ENCODE results near the gene ZIC4. TPM values are rescaled to one million over a fixed set of nuclear protein-coding genes. Genes with fewer than 3 reads are reported as not detected.

The ZIC4 gene
- total RNA-seq, 1 donor from 2014 or later: not detected

- ATAC-seq (ENCODE audit: poor library complexity) (no peak), DNase-seq (no peak)
- intact Hi-C loops (cut with DNase I): no loop called here
Measured at GRCh38 chr3:147394884-147395225, 11.5 kb downstream of the ZIC4 start.

- ATAC-seq (ENCODE audit: poor library complexity) (no peak), DNase-seq (no peak)
- intact Hi-C loops (cut with DNase I): no loop called here
Measured at GRCh38 chr3:147393943-147394883, 12.1 kb downstream of the ZIC4 start.

DNA sequence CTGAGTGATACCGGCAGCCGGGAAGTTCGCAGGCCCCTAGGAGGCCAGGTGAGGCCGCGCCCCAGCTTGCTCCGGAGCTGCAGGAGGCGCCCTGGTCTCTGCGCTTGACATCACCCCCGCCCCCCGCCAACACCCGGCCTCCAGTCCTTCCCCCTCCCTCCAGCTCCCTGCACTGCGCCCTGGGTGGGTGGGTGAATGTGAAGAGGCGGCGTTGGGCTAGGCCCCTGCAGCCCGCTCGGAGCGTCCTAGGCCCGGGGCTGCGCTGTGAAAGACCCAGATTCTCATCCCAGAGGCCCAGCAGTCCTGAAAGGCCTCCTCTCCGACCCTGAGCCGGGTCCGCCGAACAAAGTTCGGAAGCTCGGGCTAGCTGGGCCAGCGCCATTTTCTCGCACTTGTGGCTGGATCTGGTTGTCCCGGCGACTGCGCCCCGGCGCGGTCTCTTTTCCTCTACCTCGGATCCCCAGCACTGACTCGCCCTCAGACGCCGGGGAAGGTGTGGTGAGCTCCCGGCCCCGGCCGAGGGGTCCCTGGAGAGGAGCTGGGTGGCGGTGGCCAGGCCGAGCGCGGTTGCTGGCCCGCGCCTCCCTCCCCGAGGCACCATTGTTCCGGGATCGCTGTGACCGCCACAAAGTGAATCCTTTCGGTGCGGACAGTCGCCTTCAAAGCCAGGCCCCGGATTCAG lies 12.9 kb downstream of the ZIC4 start:
- peak; percentile 20 for ATAC-seq (ENCODE audit: poor library complexity)
- DNase-seq: no peak

GRCh38 chr3:147392625-147392946 lies 13.8 kb downstream of the ZIC4 start:
- DNase-seq (no peak), ATAC-seq (ENCODE audit: poor library complexity) (no peak)
- intact Hi-C loops (cut with DNase I): no loop called here

More for the DNA sequence above, 12.9 kb downstream of the ZIC4 start:
- intact Hi-C loops (cut with DNase I): no loop called here

DNA sequence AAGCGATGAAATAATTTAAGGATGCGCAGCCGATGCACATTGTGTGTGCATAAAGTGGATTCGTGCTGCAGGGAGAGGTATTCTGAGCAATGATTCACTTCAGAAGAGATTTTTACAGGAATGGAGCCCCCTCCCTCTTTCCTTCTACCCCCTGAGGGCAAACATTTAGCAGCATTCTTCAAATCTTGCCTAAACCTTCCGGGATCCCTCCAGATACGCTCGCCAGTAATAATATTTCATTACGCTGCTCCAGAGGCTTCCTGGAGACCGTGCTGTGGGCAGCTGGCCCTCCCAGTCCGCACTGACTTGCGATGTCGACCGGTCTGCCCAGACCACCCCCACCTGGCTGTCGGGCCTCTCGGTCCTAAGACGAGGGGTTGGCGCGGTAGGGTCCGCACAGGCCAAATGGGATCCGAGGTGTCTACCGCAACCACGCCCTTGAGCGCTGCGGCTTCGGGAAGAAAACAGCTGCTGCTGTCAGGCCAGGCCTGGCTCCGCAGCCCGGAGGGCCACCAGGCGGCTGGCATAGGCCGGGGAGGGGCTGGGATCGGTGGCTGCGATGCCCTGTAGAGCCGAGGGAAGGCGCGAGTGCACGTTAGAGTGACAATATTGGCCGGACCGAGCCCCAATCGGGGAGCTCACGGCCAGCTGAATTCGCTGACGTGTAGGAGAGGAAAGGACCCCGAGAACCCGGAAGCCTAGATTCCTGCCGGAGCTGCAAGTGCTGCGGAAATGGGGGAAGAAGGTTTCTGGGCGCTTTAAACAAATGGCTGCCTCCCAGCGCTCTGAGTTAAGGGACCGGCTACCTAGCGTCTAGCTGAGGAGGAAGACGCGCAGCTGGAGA lies 14.3 kb downstream of the ZIC4 start:
- peak; percentile 66 for ATAC-seq (ENCODE audit: poor library complexity)
- intact Hi-C loops (cut with DNase I): no loop called here
- no peak for DNase-seq

DNA sequence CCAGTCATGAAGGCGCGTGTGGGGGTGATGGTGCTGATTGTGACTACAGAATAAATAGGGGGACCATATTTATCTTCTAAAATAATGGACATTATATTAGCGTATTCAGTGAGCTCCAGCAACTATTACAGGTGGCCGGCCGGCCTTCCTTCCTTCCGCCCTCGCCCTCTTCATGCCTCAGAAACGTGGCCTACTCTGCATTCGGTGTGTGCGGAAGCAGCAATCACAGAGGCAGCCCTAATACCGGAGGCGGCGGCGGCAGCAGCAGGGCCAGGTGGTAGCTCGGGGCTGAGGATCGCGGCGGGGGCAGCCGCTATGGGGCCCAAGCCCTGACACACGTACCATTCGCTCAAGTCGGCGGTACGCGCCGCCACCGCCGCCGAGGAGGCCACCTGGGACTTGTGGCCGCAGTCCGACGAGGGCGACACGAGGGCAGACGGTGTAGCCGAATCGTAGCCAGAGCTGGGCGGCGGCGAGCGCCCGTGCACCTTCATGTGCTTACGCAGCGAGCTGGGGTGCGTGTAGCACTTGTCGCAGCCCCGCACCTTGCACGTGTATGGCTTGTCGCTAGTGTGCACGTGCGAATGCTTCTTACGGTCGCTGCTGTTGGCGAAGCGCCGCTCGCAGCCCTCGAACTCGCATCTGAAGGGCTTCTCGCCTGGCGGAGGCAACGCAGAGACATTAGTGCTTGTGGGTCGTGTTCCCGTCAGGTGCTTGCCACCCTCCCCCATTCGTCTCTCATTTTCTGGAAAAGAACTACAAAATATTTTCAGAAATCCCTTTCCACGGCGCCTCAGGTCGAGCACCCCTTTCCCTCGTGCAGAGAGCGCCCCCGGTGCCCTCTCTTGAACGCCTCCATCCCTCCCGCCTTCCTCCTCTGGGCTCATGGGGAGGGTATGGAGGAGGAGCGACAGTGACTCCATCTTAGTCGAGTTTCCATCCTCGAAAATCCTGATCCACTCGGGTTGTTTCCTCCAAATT lies 15.5 kb downstream of the ZIC4 start:
- intact Hi-C loops (cut with DNase I): no loop called here
- no peak for ATAC-seq (ENCODE audit: poor library complexity)
- DNase-seq: no peak

- intact Hi-C loops (cut with DNase I): no loop called here
- ATAC-seq (ENCODE audit: poor library complexity) (no peak), DNase-seq (no peak)
Measured at GRCh38 chr3:147389717-147390116, 16.6 kb downstream of the ZIC4 start.

DNA sequence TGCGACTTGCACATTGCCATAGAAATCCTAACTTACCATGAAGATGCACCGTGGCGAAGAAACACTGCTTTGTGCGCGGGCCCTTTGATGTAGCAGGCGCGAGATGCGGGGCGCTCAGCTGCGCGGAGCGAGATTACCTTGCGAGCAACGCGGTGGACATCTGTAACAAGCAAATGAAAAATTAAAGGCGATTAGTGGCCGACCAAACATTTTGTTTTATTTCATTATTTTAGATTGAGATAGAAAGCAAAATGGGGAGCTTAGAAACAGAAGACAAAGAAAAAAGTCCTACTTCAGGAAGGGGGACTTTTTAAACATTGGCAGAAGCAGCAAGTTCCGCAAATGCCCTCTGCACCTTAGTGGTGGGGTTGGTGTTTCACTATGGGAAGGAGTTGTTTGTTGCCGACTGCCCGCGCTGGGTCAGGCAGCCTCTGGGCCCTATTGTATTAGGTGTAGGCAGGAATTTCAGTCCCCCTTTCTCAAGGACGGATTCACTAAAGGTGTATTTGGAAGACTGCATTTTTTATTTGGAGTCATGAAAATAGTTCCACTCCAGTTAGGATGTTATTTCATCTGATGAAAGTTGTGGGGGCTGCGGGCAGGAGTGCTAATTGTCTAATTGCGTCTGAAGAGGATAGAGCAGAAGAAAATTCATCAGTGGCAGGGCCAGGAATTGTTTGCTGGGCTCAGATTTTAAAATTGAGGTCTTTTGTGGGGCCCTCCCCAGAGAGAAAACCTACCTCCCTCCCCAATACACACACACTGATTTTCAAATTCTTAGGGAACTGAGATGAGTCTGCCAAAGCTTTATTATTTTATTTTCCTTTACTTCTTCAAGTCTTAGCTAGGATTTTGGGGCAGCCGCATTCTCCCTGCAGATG lies 17.4 kb downstream of the ZIC4 start:
- intact Hi-C loops (cut with DNase I): no loop called here
- no peak for DNase-seq
- ATAC-seq (ENCODE audit: poor library complexity): no peak

DNA sequence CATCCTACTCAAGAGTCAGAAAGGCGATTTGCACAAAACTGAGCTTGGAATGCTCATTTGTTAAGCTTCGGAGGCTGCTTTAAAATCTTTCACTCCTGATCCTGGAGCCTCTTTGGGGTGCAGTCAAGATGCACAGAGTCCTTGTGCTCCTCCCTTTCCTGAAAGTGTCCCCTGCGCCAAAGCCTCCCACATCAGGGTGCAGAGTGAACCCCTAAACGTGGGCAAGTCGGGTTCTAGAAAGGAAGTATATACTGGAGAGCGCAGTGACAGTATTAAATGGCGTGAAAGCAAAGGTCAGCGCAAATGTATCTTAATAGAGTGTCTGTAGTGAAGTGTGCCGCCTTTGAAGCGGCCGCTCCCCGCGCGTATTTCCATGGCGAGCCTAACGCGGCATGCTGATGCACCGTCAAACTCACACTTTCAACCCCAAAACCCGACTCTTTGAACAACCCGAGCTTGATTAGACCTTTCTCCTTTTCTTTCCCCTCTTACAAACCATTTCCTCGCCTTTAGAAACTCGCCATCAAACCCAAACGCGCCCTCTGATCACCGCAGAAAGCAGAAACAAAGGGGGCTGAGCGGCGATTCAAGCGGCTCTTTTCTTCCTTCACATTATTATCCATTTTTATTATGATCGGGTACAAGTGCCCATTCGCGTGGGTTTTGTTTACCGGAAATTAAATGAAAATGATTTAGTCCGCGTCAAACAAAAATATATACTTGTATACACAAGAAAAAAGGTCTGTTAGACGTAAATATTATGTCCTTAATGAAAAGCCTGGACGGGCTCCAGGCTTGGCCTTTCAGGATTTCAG lies 18.3 kb downstream of the ZIC4 start:
- ATAC-seq (ENCODE audit: poor library complexity) (no peak), DNase-seq (no peak)
- intact Hi-C loops (cut with DNase I): no loop called here

- DNase-seq (no peak), ATAC-seq (ENCODE audit: poor library complexity) (no peak)
- intact Hi-C loops (cut with DNase I): no loop called here
Measured at GRCh38 chr3:147387291-147387884, 19.0 kb downstream of the ZIC4 start.

- no peak for ATAC-seq (ENCODE audit: poor library complexity)
Measured at GRCh38 chr3:147385059-147386012, 21.0 kb downstream of the ZIC4 start.

GRCh38 chr3:147384210-147385058 lies 21.9 kb downstream of the ZIC4 start:
- no peak for DNase-seq
- intact Hi-C loops (cut with DNase I): no loop called here
- no peak for ATAC-seq (ENCODE audit: poor library complexity)

More at GRCh38 chr3:147385059-147386012, 21.0 kb downstream of the ZIC4 start:
- no peak for DNase-seq
- intact Hi-C loops (cut with DNase I): no loop called here

- DNase-seq: no peak
- intact Hi-C loops (cut with DNase I): no loop called here
- ATAC-seq (ENCODE audit: poor library complexity): no peak
Measured at GRCh38 chr3:147383617-147384016, 22.7 kb downstream of the ZIC4 start.

DNA sequence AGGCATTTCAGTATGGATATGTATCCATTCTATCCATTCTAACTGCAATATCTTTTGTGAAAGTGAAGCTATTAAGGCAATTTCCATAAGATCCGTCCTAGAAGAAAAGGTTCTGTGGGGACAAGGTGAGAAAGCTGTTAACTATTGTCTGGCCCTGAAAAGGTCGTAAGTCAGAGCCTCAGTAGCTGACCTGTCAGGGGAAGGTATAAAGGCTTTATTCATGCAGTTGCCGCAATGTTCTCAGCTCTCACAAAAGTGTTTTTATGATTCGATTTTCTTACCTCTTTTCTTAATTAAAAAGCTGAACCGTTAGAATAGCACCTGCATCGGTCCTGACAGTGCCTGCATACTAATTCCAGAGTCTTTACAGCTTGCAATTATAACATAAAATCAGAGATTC lies 24.7 kb downstream of the ZIC4 start:
- ATAC-seq (ENCODE audit: poor library complexity): no peak
- intact Hi-C loops (cut with DNase I): no loop called here

More for the DNA sequence above, 24.7 kb downstream of the ZIC4 start:
- no peak for DNase-seq

Measured in Right ventricle myocardium superior (tissue), 1 donor.